B cell (primary cell): Measurements from ENCODE around the gene F8A1. TPM values are rescaled to one million over a fixed set of nuclear protein-coding genes. Genes with fewer than 3 reads are reported as not detected.

Experiments used
- ATAC-seq: fragments of 200-7000 bp; cut with Tn5 transposase; one replicate; pipeline ENCODE4 v1.10.0; 2021; ENCODE audit warnings: low read depth, mild to moderate bottlenecking, moderate number of reproducible peaks, moderate library complexity
- CTCF ChIA-PET: fragments of 350-600 bp; sonication (Branson Sonifier 250); formaldehyde crosslinking; loops from one replicate; lab custom pipeline; 2021; ENCODE audit warnings: antibody characterized with exemption, inconsistent platforms; lab: Charles Lee
- POLR2A ChIA-PET: fragments of 350-600 bp; sonication (Branson Sonifier 250); formaldehyde crosslinking; loops from one replicate; lab custom pipeline; 2021; ENCODE audit warnings: antibody characterized with exemption; lab: Charles Lee
- DNase-seq: peaks from one replicate; pipeline ENCODE4 v3.0.0; 2013
- H2AFZ ChIP-seq: 2 replicates; pipeline ENCODE4 v1.6.1; 2012; ENCODE audit warnings: mild to moderate bottlenecking, low read depth, low read length; ENCODE audit not compliant: insufficient read depth, poor library complexity, severe bottlenecking
- H3K27ac ChIP-seq, 2 donors: 1 replicate in 1 of 2; 2 replicates in 1 of 2; pipeline ENCODE4 v1.5.1; 2012 to 2013; ENCODE audit warnings: low read length in 2 of 2, mild to moderate bottlenecking in 2 of 2, moderate library complexity in 1 of 2
- H3K27me3 ChIP-seq, 4 experiments: fragments of 200-600 bp in 1 of 4; sonication (generic) in 1 of 4; replicated peaks in 1 of 4; 1 replicate in 2 of 4; 2 replicates in 2 of 4; pipeline versions ENCODE4 v1.6.1 to v1.7.0; 2013 to 2016; ENCODE audit warnings: low read length in 3 of 4, mild to moderate bottlenecking in 2 of 4, mixed read lengths in 1 of 4, moderate library complexity in 1 of 4; ENCODE audit not compliant: insufficient read depth in 4 of 4, control insufficient read depth in 3 of 4; ENCODE audit errors: control extremely low read depth in 1 of 4
- H3K36me3 ChIP-seq, 2 experiments: replicated peaks in 1 of 2; 1 replicate in 1 of 2; 2 replicates in 1 of 2; pipeline versions ENCODE4 v1.6.1 to v1.7.1; 2013; ENCODE audit warnings: low read length in 1 of 2; ENCODE audit not compliant: insufficient read depth in 2 of 2, control insufficient read depth in 1 of 2; ENCODE audit errors: control extremely low read depth in 1 of 2, extremely low read depth in 1 of 2
- H3K4me1 ChIP-seq, 2 donors: fragments of 200-600 bp in 1 of 2; sonication (generic) in 1 of 2; 1 replicate in 1 of 2; 2 replicates in 1 of 2; pipeline versions ENCODE4 v1.5.1 to v1.6.1; 2013 to 2017; ENCODE audit warnings: low read length in 2 of 2; ENCODE audit not compliant: control insufficient read depth in 2 of 2, insufficient read depth in 2 of 2
- H3K4me2 ChIP-seq: replicated peaks from 2 replicates; pipeline ENCODE3; 2012; ENCODE audit warnings: mild to moderate bottlenecking, low read depth, low read length; ENCODE audit not compliant: poor library complexity, severe bottlenecking
- H3K4me3 ChIP-seq, 5 experiments: fragments of 200-600 bp in 1 of 5; sonication (generic) in 1 of 5; 1 replicate in 3 of 5; 2 replicates in 2 of 5; pipeline versions ENCODE4 v1.5.1 to v1.7.0; 2011 to 2016; ENCODE audit warnings: low read length in 4 of 5, mild to moderate bottlenecking in 4 of 5, low read depth in 2 of 5, control low read depth in 1 of 5, moderate library complexity in 1 of 5; ENCODE audit not compliant: insufficient read depth in 1 of 5; ENCODE audit errors: control extremely low read depth in 1 of 5, extremely low read depth in 1 of 5
- H3K79me2 ChIP-seq: fragments of 200-600 bp; sonication (generic); one replicate; pipeline ENCODE4 v1.6.0; 2016; ENCODE audit warnings: low read length; ENCODE audit not compliant: control insufficient read depth, insufficient read depth
- H3K9ac ChIP-seq: fragments of 200-600 bp; sonication (generic); 2 replicates; pipeline ENCODE4 v1.6.1; 2017; ENCODE audit warnings: mild to moderate bottlenecking, low read length, moderate library complexity
- H3K9me3 ChIP-seq, 3 donors: one replicate each; pipeline versions ENCODE4 v1.6.1 to v1.7.1; 2013; ENCODE audit warnings: low read length in 2 of 3; ENCODE audit not compliant: control insufficient read depth in 2 of 3, insufficient read depth in 1 of 3; ENCODE audit errors: control extremely low read depth in 1 of 3
- H4K20me1 ChIP-seq: 2 replicates; pipeline ENCODE4 v1.6.0; 2012; ENCODE audit warnings: mild to moderate bottlenecking, low read length; ENCODE audit not compliant: insufficient read depth, control insufficient read depth, poor library complexity, severe bottlenecking
- H3K27ac Mint-ChIP-seq: one replicate; pipeline ENCODE4 v1.8.0; 2021; ENCODE audit warnings: mixed read lengths
- H3K27me3 Mint-ChIP-seq: one replicate; pipeline ENCODE4 v1.8.0; 2021; ENCODE audit warnings: mixed read lengths
- H3K4me1 Mint-ChIP-seq: one replicate; pipeline ENCODE4 v1.8.0; 2021; ENCODE audit warnings: mixed read lengths
- H3K4me3 Mint-ChIP-seq: one replicate; pipeline ENCODE4 v1.8.0; 2021; ENCODE audit warnings: mixed read lengths
- H3K9me3 Mint-ChIP-seq: one replicate; pipeline ENCODE4 v1.8.0; 2022; ENCODE audit warnings: mixed read lengths; ENCODE audit not compliant: insufficient read depth
- EZH2 ChIP-seq: IDR thresholded peaks from 2 replicates; pipeline ENCODE4 v1.6.1; 2012; ENCODE audit warnings: borderline replicate concordance, low read depth, mild to moderate bottlenecking, moderate library complexity, low read length; ENCODE audit not compliant: insufficient read depth, poor library complexity, severe bottlenecking
- WGBS: methylation state at CpG from one replicate; pipeline ENCODE4 v1.1.5; 2013; ENCODE audit warnings: missing lambda C conversion rate; ENCODE audit not compliant: insufficient coverage; 5-methylcytosine and 5-hydroxymethylcytosine counted together
- intact Hi-C: fragments of 100-400 bp; cut with micrococcal nuclease; formaldehyde crosslinking; loops from one replicate; pipeline ENCODE4 v1.10.0; 2022
- polyA plus RNA-seq: library from polyadenylated mRNA; depleted of rRNA; stranded (reverse); fragments of >200 nt; gene quantifications from 2 replicates; pipeline ENCODE4 v1.2.3, GENCODE V29; 2012
- total RNA-seq, 2 donors: library from RNA; stranded (reverse); fragments of 120-200 nt in 1 of 2; gene quantifications; 1 replicate in 1 of 2; 2 replicates in 1 of 2; pipeline versions ENCODE4 v1.2.3 to v1.2.4, GENCODE V29; 2013 to 2022
- TF ChIP-seq, protein P1 (sequence below): fragments of 200-600 bp; IDR thresholded peaks from one replicate; pipeline ENCODE4 v1.8.0; 2022; ENCODE audit warnings: antibody characterized with exemption, mild to moderate bottlenecking

F8A1 gene
- total and polyA plus RNA-seq, 2 donors (not counting 1 experiment from before 2014, with no cell fraction given): 8.6 to 35.8 TPM

DNA sequence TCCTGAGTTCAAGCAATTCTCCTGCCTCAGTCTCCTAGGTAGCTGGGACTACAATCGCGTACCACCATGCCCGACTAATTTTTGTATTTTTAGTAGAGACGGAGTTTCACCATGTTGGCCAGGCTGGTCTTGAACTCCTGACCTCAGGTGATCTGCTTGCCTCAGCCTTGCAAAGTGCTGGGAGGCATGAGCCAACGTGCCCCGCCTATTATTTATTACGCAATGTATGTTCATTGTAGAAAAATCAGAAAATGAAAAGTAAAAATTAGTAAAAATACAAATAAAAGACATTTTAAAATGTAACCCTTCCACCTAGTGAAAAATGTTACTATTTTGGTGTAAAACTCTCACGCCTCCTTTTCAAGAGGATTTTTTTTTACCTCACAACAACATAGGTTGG lies 14.2 kb downstream of the F8A1 start:
- Mint-ChIP-seq H3K27ac (no peak overlapping the region), H3K4me1 (no peaks in the 10 kb centered on the region), H3K4me3 (no peak overlapping the region), H3K9me3 (no peaks in the 10 kb centered on the region), H3K27me3 (peaks cover 5% of the 10 kb centered on the region)
- H3K9ac ChIP-seq: no peak overlapping the region
- ATAC-seq (no peak), DNase-seq (no peak)
- WGBS: no CpG with 5 or more reads among the region's 8 CpGs
- no peaks in the 10 kb centered on the region for H3K79me2 ChIP-seq
- TF ChIP-seq, protein P1, sequence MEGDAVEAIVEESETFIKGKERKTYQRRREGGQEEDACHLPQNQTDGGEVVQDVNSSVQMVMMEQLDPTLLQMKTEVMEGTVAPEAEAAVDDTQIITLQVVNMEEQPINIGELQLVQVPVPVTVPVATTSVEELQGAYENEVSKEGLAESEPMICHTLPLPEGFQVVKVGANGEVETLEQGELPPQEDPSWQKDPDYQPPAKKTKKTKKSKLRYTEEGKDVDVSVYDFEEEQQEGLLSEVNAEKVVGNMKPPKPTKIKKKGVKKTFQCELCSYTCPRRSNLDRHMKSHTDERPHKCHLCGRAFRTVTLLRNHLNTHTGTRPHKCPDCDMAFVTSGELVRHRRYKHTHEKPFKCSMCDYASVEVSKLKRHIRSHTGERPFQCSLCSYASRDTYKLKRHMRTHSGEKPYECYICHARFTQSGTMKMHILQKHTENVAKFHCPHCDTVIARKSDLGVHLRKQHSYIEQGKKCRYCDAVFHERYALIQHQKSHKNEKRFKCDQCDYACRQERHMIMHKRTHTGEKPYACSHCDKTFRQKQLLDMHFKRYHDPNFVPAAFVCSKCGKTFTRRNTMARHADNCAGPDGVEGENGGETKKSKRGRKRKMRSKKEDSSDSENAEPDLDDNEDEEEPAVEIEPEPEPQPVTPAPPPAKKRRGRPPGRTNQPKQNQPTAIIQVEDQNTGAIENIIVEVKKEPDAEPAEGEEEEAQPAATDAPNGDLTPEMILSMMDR: no peak
- TF ChIP-seq EZH2: no peak
- H4K20me1 ChIP-seq: no peaks in the 10 kb centered on the region
- no peak overlapping the region for H3K4me3 ChIP-seq
- no peak overlapping the region for H2AFZ ChIP-seq
- no peaks in the 10 kb centered on the region for H3K9me3 ChIP-seq
- intact Hi-C loops: no loop called here
- ChIA-PET CTCF (no interaction called here), POLR2A (no interaction called here)
- H3K36me3 ChIP-seq: no peaks in the 10 kb centered on the region
- H3K4me1 ChIP-seq: no peaks in the 10 kb centered on the region
- H3K27ac ChIP-seq: no peak overlapping the region
- H3K27me3 ChIP-seq: no peaks in the 10 kb centered on the region
- no peak overlapping the region for H3K4me2 ChIP-seq

DNA sequence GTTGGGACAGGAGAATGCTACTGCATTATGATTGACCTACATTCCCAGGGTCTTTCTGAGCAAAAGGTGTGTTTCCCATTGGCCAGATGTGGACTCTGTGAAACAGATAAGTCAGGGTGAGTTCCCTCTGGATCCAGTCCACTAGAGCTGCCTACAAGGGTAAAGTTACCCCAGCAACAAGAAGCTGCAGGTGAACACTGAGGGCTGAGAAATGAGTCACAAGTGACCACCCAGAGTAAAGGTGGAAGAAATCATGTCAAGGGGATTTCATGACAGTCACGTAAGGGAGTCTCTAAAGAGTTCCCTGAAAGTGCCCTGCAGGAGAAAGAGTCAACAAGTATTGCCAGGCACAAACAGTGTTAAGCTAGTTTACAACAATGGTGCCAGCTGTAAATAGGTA lies 16.3 kb downstream of the F8A1 start:
- ChIA-PET POLR2A (no interaction called here), CTCF (interaction anchor here (1.4 kb wide), 1 partner anchor 15 kb away, joined by 5 read pairs; no protein-coding TSS in a partner anchor)
- Histone ChIP-seq H3K27me3 (no peaks in the 10 kb centered on the region), H3K27ac (no peak overlapping the region), H3K79me2 (no peaks in the 10 kb centered on the region), H2AFZ (no peak overlapping the region), H3K36me3 (no peaks in the 10 kb centered on the region), H3K4me3 (no peak overlapping the region), H3K4me2 (no peak overlapping the region), H3K4me1 (no peaks in the 10 kb centered on the region), H3K9ac (no peak overlapping the region), H4K20me1 (no peaks in the 10 kb centered on the region), H3K9me3 (no peaks in the 10 kb centered on the region)
- no CpG with 5 or more reads among the region's 1 CpG for WGBS
- no peaks in the 10 kb centered on the region for H3K4me1 Mint-ChIP-seq
- TF ChIP-seq, protein P1: no peak
- no peak for TF ChIP-seq EZH2
- H3K27me3 Mint-ChIP-seq: peaks cover 5% of the 10 kb centered on the region
- no peaks in the 10 kb centered on the region for H3K9me3 Mint-ChIP-seq
- H3K4me3 Mint-ChIP-seq: no peak overlapping the region
- intact Hi-C loops: no loop called here
- no peak overlapping the region for H3K27ac Mint-ChIP-seq
- no peak for ATAC-seq
- no peak for DNase-seq
